HL-60 (cell line): ENCODE results near the gene CDC25C.

Source experiments
- DNase-seq, 2 experiments: peaks; one replicate each; pipeline ENCODE4 v3.0.0-alpha.2; 2010 to 2020; ENCODE audit warnings: low read depth in 1 of 2, low spot score in 1 of 2
- H3K27ac ChIP-seq: fragments of 250-450 bp; sonication (Bioruptor Pico); replicated peaks from 2 replicates; pipeline ENCODE4 v1.5.1; 2020; ENCODE audit warnings: mild to moderate bottlenecking, moderate library complexity
- H3K27me3 ChIP-seq: fragments of 250-450 bp; sonication (Bioruptor Pico); 2 replicates; pipeline ENCODE4 v1.5.1; 2021; ENCODE audit warnings: mild to moderate bottlenecking, moderate library complexity; ENCODE audit not compliant: insufficient read depth, poor library complexity, severe bottlenecking
- H3K4me3 ChIP-seq: replicated peaks from 2 replicates; pipeline ENCODE4 v1.5.1; 2011; ENCODE audit warnings: mild to moderate bottlenecking, control low read depth, low read length; ENCODE audit not compliant: insufficient read depth
- CTCF ChIP-seq: IDR thresholded peaks from one replicate; pipeline ENCODE4 v1.5.1; 2011; ENCODE audit warnings: low read length, control low read depth, inconsistent platforms; ENCODE audit not compliant: insufficient read depth
- GABPA ChIP-seq: IDR thresholded peaks from 2 replicates; pipeline ENCODE4 v1.6.1; 2012; ENCODE audit warnings: low read depth
- POLR2AphosphoS5 ChIP-seq: IDR thresholded peaks from 2 replicates; pipeline ENCODE4 v1.6.1; 2012; ENCODE audit warnings: low read depth
- REST ChIP-seq: IDR thresholded peaks from 2 replicates; pipeline ENCODE4 v1.6.1; 2012; ENCODE audit warnings: low read depth; ENCODE audit not compliant: insufficient replicate concordance
- SPI1 ChIP-seq: IDR thresholded peaks from 2 replicates; pipeline ENCODE4 v1.6.1; 2012; ENCODE audit warnings: low read depth, mild to moderate bottlenecking, borderline replicate concordance

Gene CDC25C

GRCh38 chr5:138272681-138273080 is 58.9 kb downstream of the CDC25C start:
- no peak for TF ChIP-seq CTCF
- no peak for TF ChIP-seq GABPA
- TF ChIP-seq POLR2AphosphoS5: no peak
- no peak for TF ChIP-seq SPI1
- TF ChIP-seq REST: no peak
- DNase-seq: no peak
- no peaks in the 10 kb centered on the region for H3K27me3 ChIP-seq
- H3K27ac ChIP-seq: no peak overlapping the region
- no peak overlapping the region for H3K4me3 ChIP-seq

GRCh38 chr5:138271281-138271680 is 60.3 kb downstream of the CDC25C start:
- DNase-seq: no peak
- Histone ChIP-seq H3K27me3 (no peaks in the 10 kb centered on the region), H3K27ac (no peak overlapping the region), H3K4me3 (no peak overlapping the region)
- TF ChIP-seq REST (no peak), POLR2AphosphoS5 (no peak), CTCF (no peak), SPI1 (no peak), GABPA (no peak)

DNA sequence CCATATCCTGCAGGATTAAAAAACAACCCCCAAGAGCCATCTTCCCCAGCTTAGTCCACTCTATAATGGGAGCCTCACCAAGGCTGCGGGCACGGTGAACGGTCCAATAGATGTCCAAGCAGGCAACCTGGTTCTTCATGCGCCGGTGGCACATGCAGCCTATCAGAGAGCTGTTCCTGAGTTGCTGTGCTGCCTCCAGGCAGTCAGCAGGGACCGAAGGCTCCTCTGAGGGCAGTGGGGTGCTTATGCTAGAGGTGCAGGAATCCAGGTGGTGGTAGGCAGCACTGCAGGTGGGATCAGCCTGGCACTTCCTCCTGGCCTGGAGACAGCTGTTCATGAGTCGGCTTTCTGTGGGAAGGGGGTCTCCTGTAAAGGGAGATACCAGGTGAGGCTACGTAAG is 67.4 kb downstream of the CDC25C start:
- Histone ChIP-seq H3K27me3 (no peaks in the 10 kb centered on the region), H3K27ac (no peak overlapping the region), H3K4me3 (no peak overlapping the region)
- TF ChIP-seq POLR2AphosphoS5 (no peak), GABPA (no peak), SPI1 (no peak), CTCF (no peak), REST (no peak)
- DNase-seq: no peak
